LNCAP (cell line): ENCODE results near the gene MVD.

Experiments used
- TF ChIP-seq, protein P1 (sequence below): fragments of 450-650 bp; IDR thresholded peaks from 2 replicates; pipeline ENCODE4 v1.5.1; 2017; ENCODE audit warnings: mild to moderate bottlenecking

The MVD gene

DNA sequence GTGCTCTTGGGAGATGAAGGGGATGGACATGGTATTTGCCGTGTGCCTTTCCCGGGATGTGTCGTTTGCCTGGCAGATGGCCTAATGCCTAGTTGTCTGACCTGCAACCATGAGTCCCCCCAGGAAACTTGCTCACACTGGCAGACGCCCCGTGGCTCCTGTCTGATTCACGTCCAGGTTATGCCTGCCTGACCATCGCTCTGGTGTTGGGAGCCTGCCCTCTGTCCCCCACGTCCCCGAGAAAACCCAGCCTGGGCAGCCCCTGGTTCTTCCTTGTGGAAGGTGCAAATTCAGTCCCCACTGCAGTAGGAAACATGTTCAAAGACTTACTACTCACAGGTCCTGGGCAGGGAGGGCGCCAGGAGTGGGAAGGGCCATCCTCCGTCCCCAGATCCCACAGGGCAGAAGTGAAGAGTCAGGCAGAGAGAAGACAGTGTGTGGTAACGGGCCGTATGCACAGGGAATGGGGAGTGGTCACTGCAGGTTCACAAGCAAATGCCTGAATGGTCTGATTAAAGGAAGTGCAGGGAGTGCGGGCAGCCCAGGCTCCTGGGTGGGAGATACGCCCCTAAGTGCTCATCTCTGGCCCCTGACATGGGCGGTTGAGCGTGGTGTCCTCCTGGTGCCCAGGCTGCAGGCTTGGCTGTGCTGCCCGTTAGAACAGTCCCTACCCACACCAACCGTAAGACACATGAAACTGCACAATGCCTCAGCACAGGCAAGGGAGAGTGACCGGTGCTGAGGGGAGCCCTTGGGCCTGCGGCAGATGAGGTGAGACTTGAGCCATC, 27.6 kb upstream of the MVD start:
- TF ChIP-seq, protein P1, sequence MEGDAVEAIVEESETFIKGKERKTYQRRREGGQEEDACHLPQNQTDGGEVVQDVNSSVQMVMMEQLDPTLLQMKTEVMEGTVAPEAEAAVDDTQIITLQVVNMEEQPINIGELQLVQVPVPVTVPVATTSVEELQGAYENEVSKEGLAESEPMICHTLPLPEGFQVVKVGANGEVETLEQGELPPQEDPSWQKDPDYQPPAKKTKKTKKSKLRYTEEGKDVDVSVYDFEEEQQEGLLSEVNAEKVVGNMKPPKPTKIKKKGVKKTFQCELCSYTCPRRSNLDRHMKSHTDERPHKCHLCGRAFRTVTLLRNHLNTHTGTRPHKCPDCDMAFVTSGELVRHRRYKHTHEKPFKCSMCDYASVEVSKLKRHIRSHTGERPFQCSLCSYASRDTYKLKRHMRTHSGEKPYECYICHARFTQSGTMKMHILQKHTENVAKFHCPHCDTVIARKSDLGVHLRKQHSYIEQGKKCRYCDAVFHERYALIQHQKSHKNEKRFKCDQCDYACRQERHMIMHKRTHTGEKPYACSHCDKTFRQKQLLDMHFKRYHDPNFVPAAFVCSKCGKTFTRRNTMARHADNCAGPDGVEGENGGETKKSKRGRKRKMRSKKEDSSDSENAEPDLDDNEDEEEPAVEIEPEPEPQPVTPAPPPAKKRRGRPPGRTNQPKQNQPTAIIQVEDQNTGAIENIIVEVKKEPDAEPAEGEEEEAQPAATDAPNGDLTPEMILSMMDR: no peak

DNA sequence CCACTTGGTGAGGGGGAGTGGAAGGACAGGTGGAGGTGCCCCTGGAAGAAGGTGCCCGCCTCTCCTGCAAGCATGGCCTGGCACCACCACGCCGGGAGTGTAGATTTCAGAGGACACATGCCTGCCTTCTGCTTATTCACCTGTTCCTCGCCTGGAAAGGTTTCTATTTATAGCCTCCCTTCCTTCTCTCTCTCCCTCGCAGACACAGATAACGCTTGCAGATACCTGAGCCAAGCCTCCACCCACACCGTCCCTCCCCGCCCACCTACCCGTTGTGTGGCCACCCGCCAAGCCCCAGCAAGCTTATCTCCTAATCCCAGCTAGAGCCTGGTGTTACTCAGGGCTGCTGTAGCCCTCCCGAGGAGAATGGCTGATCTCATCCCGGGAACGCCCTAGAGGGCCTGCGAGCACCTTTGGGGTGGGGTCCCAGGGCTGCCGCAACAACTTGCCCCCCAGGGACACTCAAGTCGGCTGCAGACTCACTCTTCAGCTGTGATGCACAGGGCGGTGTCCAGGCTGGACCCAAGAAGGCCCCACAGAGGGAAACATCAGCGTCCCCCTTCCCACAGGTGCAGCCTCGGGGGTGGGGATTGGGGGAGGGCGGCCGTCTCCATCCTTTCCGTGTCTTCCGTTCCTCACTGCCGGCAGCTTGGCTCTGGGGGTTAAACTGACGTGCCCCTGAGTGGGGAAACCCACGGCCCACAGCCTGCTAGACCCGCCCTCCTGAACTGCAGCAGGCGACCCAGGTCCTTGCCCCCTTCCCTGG, 25.3 kb upstream of the MVD start:
- TF ChIP-seq, protein P1: no peak

DNA sequence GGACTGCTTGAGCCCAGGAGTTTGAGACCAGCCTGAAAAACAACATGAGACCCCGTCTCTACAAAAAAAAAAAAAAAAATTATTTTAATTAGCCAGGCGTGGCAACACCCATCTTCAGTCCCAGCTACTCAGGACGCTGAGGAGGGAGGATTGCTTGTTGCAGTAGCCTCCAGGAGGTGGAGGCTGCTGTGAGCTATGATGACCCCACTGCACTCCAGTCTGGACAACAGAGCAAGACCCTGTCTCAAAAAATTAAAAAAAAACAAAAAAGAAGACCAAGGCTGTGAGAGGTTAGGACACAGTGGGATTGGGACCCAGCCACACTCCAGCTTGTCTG, 24.8 kb upstream of the MVD start:
- TF ChIP-seq, protein P1: no peak

DNA sequence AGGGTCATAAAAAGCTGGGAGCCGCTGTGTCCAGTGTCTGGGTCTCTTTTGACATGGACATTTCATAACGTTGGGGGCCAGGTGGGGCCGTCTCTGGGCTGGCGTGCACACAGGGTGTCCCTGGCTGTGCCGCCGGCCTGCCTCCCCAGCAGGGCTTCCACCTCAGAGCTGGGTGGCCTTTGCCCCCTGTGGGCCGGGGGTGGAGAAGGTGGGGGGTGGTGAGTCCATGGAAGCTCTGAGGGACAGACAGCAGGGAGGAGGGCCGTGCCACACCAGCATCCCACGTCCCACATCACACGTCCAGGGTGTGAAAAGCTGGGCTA, 24.3 kb upstream of the MVD start:
- TF ChIP-seq, protein P1: no peak

DNA sequence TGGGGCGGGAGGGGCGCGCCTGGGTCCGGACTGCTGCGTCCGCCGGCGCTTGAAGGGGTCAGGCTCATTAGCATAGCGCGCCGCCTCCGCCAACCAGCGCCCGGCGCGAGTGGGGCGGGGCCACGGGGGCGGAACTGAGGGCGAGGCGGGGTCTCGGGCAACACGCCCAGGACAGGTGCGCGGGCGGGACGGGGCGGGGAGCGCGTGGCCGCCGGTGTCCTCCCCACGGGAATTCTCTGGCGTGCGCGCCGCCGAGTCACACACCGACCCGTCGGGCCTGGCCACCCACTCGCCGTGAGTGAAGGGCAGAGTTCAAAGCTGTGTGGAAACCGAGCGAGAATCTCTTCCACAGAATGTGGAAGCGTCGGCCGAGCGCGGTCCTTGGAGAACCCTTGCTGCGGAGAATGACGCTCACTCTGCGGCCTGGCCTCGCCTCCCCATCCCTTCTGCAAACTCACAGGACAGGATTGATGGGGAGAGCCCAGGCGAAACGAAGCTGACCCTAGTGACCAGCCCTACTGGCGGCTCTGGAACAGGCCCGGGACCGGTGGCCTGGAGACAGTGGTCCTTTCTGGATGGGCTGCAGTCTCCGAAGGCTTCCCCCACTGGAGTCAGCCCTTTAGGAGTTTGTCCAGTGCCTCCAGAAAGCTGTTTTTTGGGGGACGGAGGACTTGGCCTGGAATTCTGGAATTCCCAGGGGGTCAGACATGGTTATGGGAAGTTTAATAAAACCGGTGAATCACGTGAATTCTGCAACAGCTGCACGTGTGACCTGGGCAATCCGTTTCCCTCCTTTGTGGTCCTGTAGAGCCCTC, 23.8 kb upstream of the MVD start, which contains the start of gene SNAI3:
TSS of gene SNAI3 (minus strand) at position 69 of the 815 bp plus-strand sequence. CDS start 101 bp downstream, outside the sequence.
- TF ChIP-seq, protein P1: no peak

DNA sequence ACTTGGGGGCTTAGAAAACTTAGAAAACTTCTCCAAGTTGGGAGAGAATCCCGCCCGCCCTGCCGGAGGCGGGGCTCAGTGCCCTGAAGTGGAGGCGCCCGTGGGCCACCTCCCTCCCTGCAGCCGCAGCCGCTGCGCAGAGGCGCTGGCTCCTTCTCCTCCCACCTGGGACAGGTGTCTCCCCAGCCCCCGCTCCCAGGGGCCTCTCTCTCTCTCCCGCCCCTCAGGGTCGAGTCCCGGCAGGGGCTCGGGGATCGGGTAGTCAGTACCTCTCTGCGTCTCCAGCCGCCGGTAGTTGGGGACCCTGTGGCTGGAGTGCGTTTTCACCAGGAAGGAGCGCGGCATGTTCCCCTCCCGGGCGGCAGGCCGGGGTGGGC, 23.2 kb upstream of the MVD start:
- TF ChIP-seq, protein P1: no peak
